ENCODE results near the gene PTGFR. TPM values are rescaled to one million over a fixed set of nuclear protein-coding genes. Genes with fewer than 3 reads are reported as not detected.

PTGFR gene
- total RNA-seq, 1 experiment from 2014 or later, result not detected

- no peak overlapping the region for H2AFZ ChIP-seq (ENCODE audit: low read depth, low read length, poor library complexity, severe bottlenecking)
- H3K9me2 ChIP-seq (ENCODE audit: insufficient read depth), result no peaks in the 10 kb centered on the region
- POLR2A ChIA-PET, result no interaction called here
- no peak for ATAC-seq
- no peak for DNase-seq (ENCODE audit: low read depth, low spot score)
- H3K36me3 ChIP-seq (ENCODE audit: control insufficient read depth in 1 of 2, insufficient read depth in 2 of 2, low read length in 2 of 2), result no peaks in the 10 kb centered on the region
- no peaks in the 10 kb centered on the region for H3K9me3 ChIP-seq (ENCODE audit: control insufficient read depth in 1 of 2, insufficient read depth in 1 of 2, low read depth in 1 of 2, low read length in 2 of 2)
- no peaks in the 10 kb centered on the region for H4K20me1 ChIP-seq (ENCODE audit: insufficient read depth)
- RAD21 ChIA-PET (ENCODE audit: low non-redundant PET in 1 of 2, low total read pairs in 2 of 2, uncharacterized antibody in 2 of 2, unreplicated experiment in 2 of 2), result no interaction called here
- no TSS peak for BruUV-seq (replicated peaks)
- no peak overlapping the region for H3K9ac ChIP-seq (ENCODE audit: low read length)
- no peaks in the 10 kb centered on the region for H3K79me2 ChIP-seq (ENCODE audit: insufficient read depth, low read length)
- no peak overlapping the region for H3K27ac ChIP-seq (ENCODE audit: low read depth, low read length)
- H3K4me1 ChIP-seq (ENCODE audit: control insufficient read depth in 1 of 2, insufficient read depth in 2 of 2, low read length in 2 of 2), result no peaks in the 10 kb centered on the region
- no peaks in the 10 kb centered on the region for H3K27me3 ChIP-seq (ENCODE audit: insufficient read depth, low read length)
- no peak overlapping the region for H3K4me2 ChIP-seq (ENCODE audit: low read length)
- CTCF ChIA-PET, result no interaction called here
- no peak overlapping the region for H3K4me3 ChIP-seq (replicated peaks in 1 of 2; ENCODE audit: low read depth in 1 of 2, low read length in 2 of 2)
- intact Hi-C loops (cut with micrococcal nuclease), result no loop called here
- no peak for TF ChIP-seq YY1 (IDR thresholded peaks at IDR 0.05; ENCODE audit: extremely low read depth, insufficient replicate concordance, low read depth, low read length)
- TF ChIP-seq ATF3 (IDR thresholded peaks at IDR 0.05), result no peak
- TF ChIP-seq FOSL1 (IDR thresholded peaks at IDR 0.05; ENCODE audit: low read depth), result no peak
- no peak for TF ChIP-seq ZNF274 (IDR thresholded peaks at IDR 0.05; ENCODE audit: low read depth, low read length)
- no peak for TF ChIP-seq REST (IDR thresholded peaks at IDR 0.05; ENCODE audit: low read depth)
- TF ChIP-seq SRF (IDR thresholded peaks at IDR 0.05; ENCODE audit: low read depth), result no peak
- TF ChIP-seq RAD21 (IDR thresholded peaks at IDR 0.05; ENCODE audit: low read depth), result no peak
- TF ChIP-seq TCF7L2 (IDR thresholded peaks at IDR 0.05; ENCODE audit: borderline replicate concordance, extremely low read depth, insufficient read depth, insufficient read length), result no peak
- TF ChIP-seq EGR1 (IDR thresholded peaks at IDR 0.05; ENCODE audit: low read depth), result no peak
- TF ChIP-seq ZBTB33 (IDR thresholded peaks at IDR 0.05; ENCODE audit: extremely low read depth, insufficient replicate concordance, low read length), result no peak
These were observed 6.9 kb upstream of the PTGFR start for GRCh38 chr1:78483903-78484302.
